GM12873 (cell line): ENCODE results near the gene OBSCN.

Source experiments
- TF ChIP-seq, protein P1 (sequence below): IDR thresholded peaks from 2 replicates; pipeline ENCODE4 v1.5.1; 2012; ENCODE audit warnings: low read depth, mild to moderate bottlenecking, moderate library complexity, low read length, control low read depth; ENCODE audit not compliant: insufficient read depth; ENCODE audit errors: missing control alignments

OBSCN gene

DNA sequence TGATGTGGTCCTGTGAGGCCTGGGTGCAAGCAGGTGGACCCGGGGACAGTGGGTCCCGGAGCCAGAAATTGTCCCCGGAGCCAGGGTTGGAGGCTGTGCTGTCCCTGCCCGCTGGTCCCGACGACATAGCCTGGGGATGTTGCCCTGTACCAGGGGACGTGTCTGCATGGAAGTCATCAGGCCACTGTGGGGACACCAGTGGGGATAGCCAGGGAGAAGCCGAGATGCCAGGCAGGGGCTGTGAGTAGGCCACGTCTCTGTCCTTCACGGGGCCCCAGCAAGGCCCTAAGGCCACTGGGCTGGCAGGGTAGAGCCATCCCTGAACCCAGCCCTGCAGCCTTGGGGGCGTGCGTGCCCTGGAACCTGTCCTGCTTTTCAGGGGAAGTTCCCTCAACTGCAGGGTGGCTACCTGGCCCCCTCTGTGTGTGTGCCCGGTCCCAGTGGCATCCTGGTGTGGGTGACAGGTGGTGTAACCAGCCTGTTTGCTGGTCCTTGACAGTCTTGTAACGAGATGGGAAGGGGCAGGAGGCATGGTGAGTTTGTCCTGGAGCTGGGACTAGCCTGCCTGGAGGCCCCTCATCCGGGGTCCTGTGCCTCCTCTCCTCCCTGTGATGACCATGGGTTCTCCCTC, 73.2 kb downstream of the OBSCN start:
- TF ChIP-seq, protein P1, sequence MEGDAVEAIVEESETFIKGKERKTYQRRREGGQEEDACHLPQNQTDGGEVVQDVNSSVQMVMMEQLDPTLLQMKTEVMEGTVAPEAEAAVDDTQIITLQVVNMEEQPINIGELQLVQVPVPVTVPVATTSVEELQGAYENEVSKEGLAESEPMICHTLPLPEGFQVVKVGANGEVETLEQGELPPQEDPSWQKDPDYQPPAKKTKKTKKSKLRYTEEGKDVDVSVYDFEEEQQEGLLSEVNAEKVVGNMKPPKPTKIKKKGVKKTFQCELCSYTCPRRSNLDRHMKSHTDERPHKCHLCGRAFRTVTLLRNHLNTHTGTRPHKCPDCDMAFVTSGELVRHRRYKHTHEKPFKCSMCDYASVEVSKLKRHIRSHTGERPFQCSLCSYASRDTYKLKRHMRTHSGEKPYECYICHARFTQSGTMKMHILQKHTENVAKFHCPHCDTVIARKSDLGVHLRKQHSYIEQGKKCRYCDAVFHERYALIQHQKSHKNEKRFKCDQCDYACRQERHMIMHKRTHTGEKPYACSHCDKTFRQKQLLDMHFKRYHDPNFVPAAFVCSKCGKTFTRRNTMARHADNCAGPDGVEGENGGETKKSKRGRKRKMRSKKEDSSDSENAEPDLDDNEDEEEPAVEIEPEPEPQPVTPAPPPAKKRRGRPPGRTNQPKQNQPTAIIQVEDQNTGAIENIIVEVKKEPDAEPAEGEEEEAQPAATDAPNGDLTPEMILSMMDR = no peak

DNA sequence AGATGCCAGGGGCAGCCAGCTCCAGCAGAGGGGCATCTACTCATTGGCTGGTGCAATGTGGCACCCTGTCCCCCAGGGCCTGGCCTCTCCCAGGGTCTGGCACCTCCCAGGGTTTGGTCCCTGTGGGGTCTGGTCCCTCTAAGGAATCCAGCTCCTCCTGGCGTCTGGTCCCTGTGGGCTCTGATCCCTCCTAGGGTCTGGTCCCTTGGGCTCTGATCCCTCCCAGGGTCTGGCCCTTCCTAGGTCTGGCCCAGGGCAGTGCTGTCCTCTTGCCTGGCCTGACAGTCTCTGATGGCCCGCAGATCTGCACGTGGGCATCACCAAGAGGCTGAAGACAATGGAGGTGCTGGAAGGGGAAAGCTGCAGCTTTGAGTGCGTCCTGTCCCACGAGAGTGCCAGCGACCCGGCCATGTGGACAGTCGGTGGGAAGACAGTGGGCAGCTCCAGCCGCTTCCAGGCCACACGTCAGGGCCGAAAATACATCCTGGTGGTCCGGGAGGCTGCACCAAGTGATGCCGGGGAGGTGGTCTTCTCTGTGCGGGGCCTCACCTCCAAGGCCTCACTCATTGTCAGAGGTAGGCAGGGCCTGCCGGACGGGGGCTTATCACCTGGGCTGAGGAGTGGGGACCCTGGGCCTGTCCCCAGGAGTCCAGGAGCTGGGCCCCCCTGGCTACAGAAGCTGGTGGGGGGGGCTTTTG, 73.9 kb downstream of the OBSCN start:
- TF ChIP-seq, protein P1 = no peak

DNA sequence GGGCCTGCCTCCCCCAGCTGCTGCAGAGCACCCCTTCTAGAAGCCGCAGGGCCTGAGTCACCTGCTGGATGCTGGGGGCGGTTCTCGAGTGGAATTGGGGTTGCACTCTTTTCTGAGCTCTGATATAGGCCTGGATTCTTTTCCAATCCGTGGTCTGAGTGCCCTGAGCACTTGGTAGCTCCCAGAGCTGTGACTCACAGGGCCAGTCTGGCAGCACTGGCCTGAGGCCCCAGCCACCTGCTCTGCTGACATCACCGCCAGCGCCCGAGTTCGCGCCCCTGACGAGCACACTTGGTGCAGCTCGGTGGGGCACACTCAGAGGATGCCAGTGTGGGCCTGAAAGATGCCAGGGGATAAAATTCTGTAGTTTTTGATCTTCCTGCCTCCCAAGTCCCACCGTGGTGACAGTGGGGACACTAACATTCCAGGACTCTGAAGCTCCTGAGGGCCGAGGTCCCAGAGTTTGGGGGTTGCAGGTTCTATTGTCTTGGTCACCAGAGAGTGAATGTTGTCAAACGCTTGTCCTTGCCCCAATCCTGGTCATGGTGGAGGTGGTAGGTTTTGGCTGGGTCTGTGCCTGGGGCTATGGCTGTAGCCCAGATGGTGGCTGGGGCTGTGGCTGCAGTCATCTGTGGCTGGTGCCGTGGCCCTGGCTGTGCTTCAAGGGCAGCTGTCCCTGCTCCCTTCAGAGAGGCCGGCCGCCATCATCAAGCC, 74.6 kb downstream of the OBSCN start:
- TF ChIP-seq, protein P1 = no peak

DNA sequence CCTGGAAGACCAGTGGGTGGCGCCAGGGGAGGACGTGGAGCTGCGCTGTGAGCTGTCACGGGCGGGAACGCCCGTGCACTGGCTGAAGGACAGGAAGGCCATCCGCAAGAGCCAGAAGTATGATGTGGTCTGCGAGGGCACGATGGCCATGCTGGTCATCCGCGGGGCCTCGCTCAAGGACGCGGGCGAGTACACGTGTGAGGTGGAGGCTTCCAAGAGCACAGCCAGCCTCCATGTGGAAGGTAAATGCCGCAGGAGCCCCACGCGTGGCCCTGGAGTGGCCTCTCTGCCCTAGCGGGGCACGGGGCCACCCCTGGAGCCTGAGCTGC, 75.2 kb downstream of the OBSCN start:
- TF ChIP-seq, protein P1 = no peak

DNA sequence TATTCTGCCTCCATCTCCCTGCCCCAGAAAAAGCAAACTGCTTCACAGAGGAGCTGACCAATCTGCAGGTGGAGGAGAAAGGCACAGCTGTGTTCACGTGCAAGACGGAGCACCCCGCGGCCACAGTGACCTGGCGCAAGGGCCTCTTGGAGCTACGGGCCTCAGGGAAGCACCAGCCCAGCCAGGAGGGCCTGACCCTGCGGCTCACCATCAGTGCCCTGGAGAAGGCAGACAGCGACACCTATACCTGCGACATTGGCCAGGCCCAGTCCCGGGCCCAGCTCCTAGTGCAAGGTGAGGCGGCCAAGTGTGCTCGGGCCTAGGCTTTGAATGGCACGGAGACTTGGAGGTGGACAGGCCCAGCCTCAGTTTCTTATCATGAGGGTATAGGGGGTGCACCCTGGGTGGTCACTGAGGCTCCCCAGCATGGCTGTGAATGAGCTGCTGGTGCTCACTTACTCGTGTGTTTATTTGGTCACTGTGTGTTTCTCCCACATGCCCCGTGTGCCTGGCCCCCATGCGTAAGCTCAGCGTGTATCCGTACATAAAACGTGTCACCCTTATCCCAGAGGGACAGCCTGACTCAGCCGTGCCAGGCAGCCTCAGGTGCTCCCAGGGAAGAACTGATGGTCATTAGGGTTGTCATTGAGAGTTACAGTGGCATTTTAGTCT, 75.8 kb downstream of the OBSCN start:
- TF ChIP-seq, protein P1 = no peak

DNA sequence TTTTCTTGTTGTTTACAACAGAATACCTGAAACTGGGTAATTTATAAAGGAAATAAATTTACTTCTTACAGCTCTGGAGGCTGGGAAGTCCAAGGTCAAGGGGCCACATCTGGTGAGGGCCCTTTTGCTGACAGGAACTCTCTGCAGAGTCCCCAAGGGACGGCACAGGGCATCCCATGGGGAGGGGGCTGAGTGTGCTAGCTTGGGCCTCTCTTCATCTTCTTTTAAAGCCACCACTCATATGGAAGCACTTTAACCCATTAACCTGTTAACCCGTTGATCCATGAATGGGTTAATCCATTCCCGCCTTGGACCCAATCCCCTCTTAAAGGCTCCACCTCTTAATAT, 76.3 kb downstream of the OBSCN start:
- TF ChIP-seq, protein P1 = no peak

DNA sequence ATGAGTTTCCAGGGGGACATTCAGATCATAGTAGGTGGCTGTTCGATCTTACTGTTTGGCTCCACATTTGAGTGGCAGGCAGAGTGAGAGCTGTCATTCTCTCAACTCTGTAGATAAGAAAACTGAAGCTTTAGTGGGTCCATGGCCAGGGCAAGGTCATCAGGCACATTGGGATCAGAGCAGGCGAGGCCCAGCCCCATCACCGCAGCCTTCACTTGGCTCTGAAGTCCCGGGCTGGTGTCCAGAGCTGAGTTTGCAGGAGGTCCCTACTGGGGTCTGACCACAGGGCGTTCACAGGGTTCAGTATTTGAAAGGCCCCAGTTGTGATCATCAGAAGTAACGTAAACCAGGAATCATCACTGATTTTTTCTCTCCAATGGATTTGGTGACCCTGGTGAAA, 76.7 kb downstream of the OBSCN start:
- TF ChIP-seq, protein P1 = no peak
